HEK293 (cell line): ENCODE data around the gene MLH3.

Experiments used
- CTCF ChIA-PET: fragments of 350-600 bp; formaldehyde crosslinking; extraction: SDS; loops from one replicate; lab custom pipeline; 2021; ENCODE audit warnings: antibody characterized with exemption; lab: Yijun Ruan, JAX
- POLR2A ChIA-PET: fragments of 300-600 bp; formaldehyde crosslinking; extraction: SDS; loops from one replicate; lab custom pipeline; 2020; ENCODE audit warnings: antibody characterized with exemption, inconsistent platforms; lab: Yijun Ruan, JAX
- H3K27ac ChIP-seq: fragments of 200-500 bp; sonication (Bioruptor generic); 2 replicates; pipeline ENCODE4 v1.5.1; 2014; ENCODE audit warnings: low read depth, low read length, control low read depth, inconsistent platforms; ENCODE audit errors: extremely low read depth
- H3K36me3 ChIP-seq, 2 experiments: fragments of 200-500 bp in 1 of 2; sonication (Bioruptor generic) in 1 of 2; 1 replicate in 1 of 2; 2 replicates in 1 of 2; pipeline ENCODE4 v1.5.1; 2014 to 2017; ENCODE audit warnings: inconsistent platforms in 2 of 2, low read length in 2 of 2; ENCODE audit not compliant: control insufficient read depth in 2 of 2, insufficient read depth in 1 of 2
- H3K4me1 ChIP-seq: fragments of 200-500 bp; sonication (Bioruptor generic); 2 replicates; pipeline ENCODE4 v1.5.1; 2014; ENCODE audit warnings: mild to moderate bottlenecking, low read length, inconsistent platforms; ENCODE audit not compliant: control insufficient read depth, insufficient read depth
- H3K4me3 ChIP-seq: 2 replicates; pipeline ENCODE4 v1.5.1; 2011; ENCODE audit warnings: low read depth, mild to moderate bottlenecking, control low read depth, low read length, moderate library complexity
- H3K9me3 ChIP-seq: fragments of 200-500 bp; sonication (Bioruptor generic); 2 replicates; pipeline ENCODE4 v1.5.1; 2014; ENCODE audit warnings: low read depth, low read length, inconsistent platforms; ENCODE audit not compliant: control insufficient read depth, insufficient read depth
- GLI2 ChIP-seq: fragments of 450-650 bp; formaldehyde crosslinking; IDR thresholded peaks from 2 replicates; pipeline ENCODE4; 2017; ENCODE audit warnings: missing biosample characterization, missing genetic modification characterization, low read depth, borderline replicate concordance
- KLF7 ChIP-seq: fragments of 450-650 bp; formaldehyde crosslinking; IDR thresholded peaks from 2 replicates; pipeline ENCODE4 v1.5.1; 2016; ENCODE audit warnings: missing biosample characterization, missing genetic modification characterization, borderline replicate concordance
- KLF8 ChIP-seq: fragments of 450-650 bp; formaldehyde crosslinking; IDR thresholded peaks from 2 replicates; pipeline ENCODE4 v1.5.1; 2016; ENCODE audit warnings: missing biosample characterization, missing genetic modification characterization
- PRDM1 ChIP-seq: fragments of 450-650 bp; formaldehyde crosslinking; IDR thresholded peaks from 2 replicates; pipeline ENCODE4; 2016; ENCODE audit warnings: missing biosample characterization, missing genetic modification characterization
- RBAK ChIP-seq: fragments of 450-650 bp; formaldehyde crosslinking; IDR thresholded peaks from 2 replicates; pipeline ENCODE4 v1.5.1; 2016; ENCODE audit warnings: missing biosample characterization, missing genetic modification characterization
- REPIN1 ChIP-seq: fragments of 450-650 bp; formaldehyde crosslinking; IDR thresholded peaks from 2 replicates; pipeline ENCODE4 v1.5.1; 2017; ENCODE audit warnings: missing biosample characterization, missing genetic modification characterization, low read depth
- SCRT1 ChIP-seq: fragments of 450-650 bp; formaldehyde crosslinking; IDR thresholded peaks from 2 replicates; pipeline ENCODE4 v1.5.1; 2016; ENCODE audit warnings: missing biosample characterization, missing genetic modification characterization, borderline replicate concordance
- ZNF138 ChIP-seq: fragments of 450-650 bp; formaldehyde crosslinking; IDR thresholded peaks from 2 replicates; pipeline ENCODE4 v1.5.1; 2016; ENCODE audit warnings: missing biosample characterization, missing genetic modification characterization, borderline replicate concordance
- ZNF175 ChIP-seq: fragments of 450-650 bp; formaldehyde crosslinking; IDR thresholded peaks from 2 replicates; pipeline ENCODE4 v1.5.1; 2016; ENCODE audit warnings: missing biosample characterization, missing genetic modification characterization
- ZNF433 ChIP-seq: fragments of 450-650 bp; formaldehyde crosslinking; IDR thresholded peaks from 2 replicates; pipeline ENCODE4 v1.5.1; 2016; ENCODE audit warnings: missing biosample characterization, missing genetic modification characterization, low read depth
- ZNF529 ChIP-seq: fragments of 450-650 bp; formaldehyde crosslinking; IDR thresholded peaks from 2 replicates; pipeline ENCODE4 v1.5.1; 2017; ENCODE audit warnings: missing genetic modification characterization, missing biosample characterization; ENCODE audit not compliant: insufficient replicate concordance
- ZNF555 ChIP-seq: fragments of 450-650 bp; formaldehyde crosslinking; conservative IDR thresholded peaks from 2 replicates; pipeline ENCODE4 v1.5.1; 2017; ENCODE audit warnings: missing biosample characterization, mild to moderate bottlenecking, missing genetic modification characterization, inconsistent platforms
- ZNF843 ChIP-seq: fragments of 450-650 bp; formaldehyde crosslinking; IDR thresholded peaks from 2 replicates; pipeline ENCODE4 v1.5.1; 2016; ENCODE audit warnings: missing biosample characterization, missing genetic modification characterization
- TF ChIP-seq, protein P1 (sequence below): fragments of 450-650 bp; formaldehyde crosslinking; IDR thresholded peaks from 2 replicates; pipeline ENCODE4 v1.5.1; 2016; ENCODE audit warnings: missing biosample characterization, missing genetic modification characterization
- TF ChIP-seq, protein P2 (sequence below): fragments of 450-650 bp; formaldehyde crosslinking; IDR thresholded peaks from 2 replicates; pipeline ENCODE4; 2016; ENCODE audit warnings: missing biosample characterization, missing genetic modification characterization
- TF ChIP-seq, protein P3 (sequence below): fragments of 450-650 bp; formaldehyde crosslinking; IDR thresholded peaks from 2 replicates; pipeline ENCODE4 v1.5.1; 2016; ENCODE audit warnings: missing biosample characterization, missing genetic modification characterization
- TF ChIP-seq, protein P4 (sequence below): fragments of 450-650 bp; formaldehyde crosslinking; IDR thresholded peaks from 2 replicates; pipeline ENCODE4 v1.5.1; 2016; ENCODE audit warnings: missing biosample characterization, missing genetic modification characterization
- TF ChIP-seq, protein P5 (sequence below): fragments of 450-650 bp; formaldehyde crosslinking; IDR thresholded peaks from 2 replicates; pipeline ENCODE4 v1.5.1; 2016; ENCODE audit warnings: missing biosample characterization, missing genetic modification characterization
- TF ChIP-seq, protein P6 (sequence below): fragments of 450-650 bp; formaldehyde crosslinking; IDR thresholded peaks from 2 replicates; pipeline ENCODE4 v1.5.1; 2016; ENCODE audit warnings: missing biosample characterization, missing genetic modification characterization

MLH3 gene

DNA sequence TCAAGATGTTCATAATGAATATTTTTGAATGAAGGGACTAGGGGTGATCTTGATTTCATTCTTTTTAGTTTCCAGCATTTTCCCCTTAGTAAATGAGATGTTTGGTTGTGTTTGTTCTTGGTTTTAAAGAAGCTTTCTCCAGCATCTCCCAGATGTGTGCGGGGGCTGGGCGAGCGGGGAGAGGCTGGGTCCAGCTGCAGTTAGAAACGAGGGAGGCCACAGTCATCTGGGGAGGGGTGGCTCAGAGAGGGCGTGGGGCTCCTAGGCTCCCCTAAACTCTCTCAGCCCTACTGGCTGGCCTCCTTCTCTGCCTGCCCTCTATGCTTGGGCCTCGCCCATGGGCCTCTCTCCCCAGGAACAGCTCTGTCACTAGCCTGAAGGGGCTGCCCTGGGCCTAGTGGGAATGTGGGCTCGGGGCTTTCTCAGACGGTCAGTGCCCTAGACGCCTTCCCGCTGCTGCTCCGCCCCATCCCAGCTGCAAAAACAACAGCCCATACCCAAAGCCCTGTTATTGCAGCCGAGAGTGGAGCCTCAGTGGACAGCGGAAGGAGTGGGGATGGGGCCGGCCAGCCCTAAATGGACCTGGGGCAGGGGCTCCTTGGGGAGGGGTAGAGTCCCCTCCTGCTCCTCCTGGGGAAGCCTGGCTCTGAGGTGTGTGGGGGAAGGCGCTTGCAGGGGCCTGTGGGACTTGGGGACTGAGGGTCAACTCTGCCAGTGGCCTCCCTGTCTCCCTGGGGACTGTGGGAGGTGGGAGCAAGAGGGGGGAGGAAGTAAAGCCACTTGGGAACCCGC is 66.8 kb downstream of the MLH3 start:
- no peak overlapping the region for H3K27ac ChIP-seq
- CTCF ChIA-PET = interaction anchor here (0.6 kb wide), 1 partner anchor 64 kb away, joined by 5 read pairs; no protein-coding TSS in a partner anchor
- H3K4me1 ChIP-seq = no peaks in the 10 kb centered on the region
- TF ChIP-seq GLI2 (tag by site-specific recombination) (no peak), ZNF138 (tag by site-specific recombination) (no peak), RBAK (no peak), REPIN1 (tag by site-specific recombination) (no peak), PRDM1 (tag by site-specific recombination) (no peak), ZNF843 (tag by site-specific recombination) (no peak), KLF8 (tag by site-specific recombination) (no peak), KLF7 (tag by site-specific recombination) (no peak), ZNF433 (tag by site-specific recombination) (no peak)
- TF ChIP-seq, protein P1, sequence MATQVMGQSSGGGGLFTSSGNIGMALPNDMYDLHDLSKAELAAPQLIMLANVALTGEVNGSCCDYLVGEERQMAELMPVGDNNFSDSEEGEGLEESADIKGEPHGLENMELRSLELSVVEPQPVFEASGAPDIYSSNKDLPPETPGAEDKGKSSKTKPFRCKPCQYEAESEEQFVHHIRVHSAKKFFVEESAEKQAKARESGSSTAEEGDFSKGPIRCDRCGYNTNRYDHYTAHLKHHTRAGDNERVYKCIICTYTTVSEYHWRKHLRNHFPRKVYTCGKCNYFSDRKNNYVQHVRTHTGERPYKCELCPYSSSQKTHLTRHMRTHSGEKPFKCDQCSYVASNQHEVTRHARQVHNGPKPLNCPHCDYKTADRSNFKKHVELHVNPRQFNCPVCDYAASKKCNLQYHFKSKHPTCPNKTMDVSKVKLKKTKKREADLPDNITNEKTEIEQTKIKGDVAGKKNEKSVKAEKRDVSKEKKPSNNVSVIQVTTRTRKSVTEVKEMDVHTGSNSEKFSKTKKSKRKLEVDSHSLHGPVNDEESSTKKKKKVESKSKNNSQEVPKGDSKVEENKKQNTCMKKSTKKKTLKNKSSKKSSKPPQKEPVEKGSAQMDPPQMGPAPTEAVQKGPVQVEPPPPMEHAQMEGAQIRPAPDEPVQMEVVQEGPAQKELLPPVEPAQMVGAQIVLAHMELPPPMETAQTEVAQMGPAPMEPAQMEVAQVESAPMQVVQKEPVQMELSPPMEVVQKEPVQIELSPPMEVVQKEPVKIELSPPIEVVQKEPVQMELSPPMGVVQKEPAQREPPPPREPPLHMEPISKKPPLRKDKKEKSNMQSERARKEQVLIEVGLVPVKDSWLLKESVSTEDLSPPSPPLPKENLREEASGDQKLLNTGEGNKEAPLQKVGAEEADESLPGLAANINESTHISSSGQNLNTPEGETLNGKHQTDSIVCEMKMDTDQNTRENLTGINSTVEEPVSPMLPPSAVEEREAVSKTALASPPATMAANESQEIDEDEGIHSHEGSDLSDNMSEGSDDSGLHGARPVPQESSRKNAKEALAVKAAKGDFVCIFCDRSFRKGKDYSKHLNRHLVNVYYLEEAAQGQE (tag by site-specific recombination) = no peak
- TF ChIP-seq, protein P2, sequence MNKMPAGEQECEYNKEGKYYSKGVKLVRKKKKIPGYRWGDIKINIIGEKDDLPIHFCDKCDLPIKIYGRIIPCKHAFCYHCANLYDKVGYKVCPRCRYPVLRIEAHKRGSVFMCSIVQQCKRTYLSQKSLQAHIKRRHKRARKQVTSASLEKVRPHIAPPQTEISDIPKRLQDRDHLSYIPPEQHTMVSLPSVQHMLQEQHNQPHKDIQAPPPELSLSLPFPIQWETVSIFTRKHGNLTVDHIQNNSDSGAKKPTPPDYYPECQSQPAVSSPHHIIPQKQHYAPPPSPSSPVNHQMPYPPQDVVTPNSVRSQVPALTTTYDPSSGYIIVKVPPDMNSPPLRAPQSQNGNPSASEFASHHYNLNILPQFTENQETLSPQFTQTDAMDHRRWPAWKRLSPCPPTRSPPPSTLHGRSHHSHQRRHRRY = no peak
- H3K4me3 ChIP-seq = no peak overlapping the region
- POLR2A ChIA-PET = interaction anchor here (0.5 kb wide), 1 partner anchor 412 kb away, joined by 4 read pairs; no protein-coding TSS in a partner anchor
- no peaks in the 10 kb centered on the region for H3K9me3 ChIP-seq
- no peaks in the 10 kb centered on the region for H3K36me3 ChIP-seq

DNA sequence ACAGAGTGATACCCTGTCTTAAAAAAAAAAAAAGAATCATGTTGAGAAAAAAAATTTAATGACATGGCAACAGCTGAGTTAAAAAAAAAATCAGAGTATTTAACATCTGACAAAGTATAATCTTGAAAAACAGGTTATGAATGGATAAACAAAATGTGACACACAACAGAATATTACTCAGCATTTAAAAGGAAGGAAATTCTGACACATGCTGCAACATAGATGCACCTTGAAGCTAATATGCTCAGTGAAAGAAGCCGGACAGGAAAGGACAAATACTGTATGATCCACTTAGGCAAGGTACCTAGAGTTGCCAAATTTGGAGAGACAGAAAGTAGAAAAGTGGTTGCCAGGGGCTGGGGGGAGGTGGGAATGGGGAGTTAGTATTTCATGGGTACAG is 67.9 kb downstream of the MLH3 start:
- POLR2A ChIA-PET = no interaction called here

DNA sequence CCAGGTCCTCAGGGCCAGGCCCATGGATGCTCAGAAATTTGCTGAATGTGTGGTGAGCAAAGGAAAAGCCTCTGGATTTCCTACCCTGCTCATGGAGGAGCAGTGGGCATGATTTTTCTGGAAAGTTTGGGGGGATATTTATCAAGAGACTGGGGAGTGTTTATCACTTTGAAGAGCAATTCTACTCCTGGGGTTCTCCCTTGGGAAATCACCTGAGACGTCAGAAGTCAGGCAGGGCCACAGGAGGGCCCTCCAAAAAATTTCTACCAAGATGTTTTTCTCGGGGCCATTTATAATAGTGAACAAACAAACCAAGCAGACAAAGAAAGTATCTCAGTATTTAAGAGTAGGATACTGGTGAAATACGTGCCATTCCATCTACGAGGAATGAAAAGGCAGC is 68.6 kb downstream of the MLH3 start:
- no peaks in the 10 kb centered on the region for H3K9me3 ChIP-seq
- CTCF ChIA-PET = interaction anchor here (0.6 to 0.8 kb wide), 2 partner anchors 18 to 21 kb away, joined by 3 to 4 read pairs; no protein-coding TSS in a partner anchor
- H3K4me3 ChIP-seq = no peak overlapping the region
- no peaks in the 10 kb centered on the region; the same call in 1 of the 2 replicates for H3K4me1 ChIP-seq
- H3K36me3 ChIP-seq = no peaks in the 10 kb centered on the region
- H3K27ac ChIP-seq = no peak overlapping the region
- POLR2A ChIA-PET = no interaction called here
- TF ChIP-seq, protein P3, sequence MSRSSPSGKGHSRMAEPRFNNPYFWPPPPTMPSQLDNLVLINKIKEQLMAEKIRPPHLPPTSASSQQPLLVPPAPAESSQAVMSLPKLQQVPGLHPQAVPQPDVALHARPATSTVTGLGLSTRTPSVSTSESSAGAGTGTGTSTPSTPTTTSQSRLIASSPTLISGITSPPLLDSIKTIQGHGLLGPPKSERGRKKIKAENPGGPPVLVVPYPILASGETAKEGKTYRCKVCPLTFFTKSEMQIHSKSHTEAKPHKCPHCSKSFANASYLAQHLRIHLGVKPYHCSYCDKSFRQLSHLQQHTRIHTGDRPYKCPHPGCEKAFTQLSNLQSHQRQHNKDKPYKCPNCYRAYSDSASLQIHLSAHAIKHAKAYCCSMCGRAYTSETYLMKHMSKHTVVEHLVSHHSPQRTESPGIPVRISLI (tag by site-specific recombination) = no peak
- TF ChIP-seq ZNF555 (tag by site-specific recombination) (no peak), ZNF175 (tag by site-specific recombination) (no peak), ZNF529 (tag by site-specific recombination) (no peak), SCRT1 (tag by site-specific recombination) (no peak)
- TF ChIP-seq, protein P4, sequence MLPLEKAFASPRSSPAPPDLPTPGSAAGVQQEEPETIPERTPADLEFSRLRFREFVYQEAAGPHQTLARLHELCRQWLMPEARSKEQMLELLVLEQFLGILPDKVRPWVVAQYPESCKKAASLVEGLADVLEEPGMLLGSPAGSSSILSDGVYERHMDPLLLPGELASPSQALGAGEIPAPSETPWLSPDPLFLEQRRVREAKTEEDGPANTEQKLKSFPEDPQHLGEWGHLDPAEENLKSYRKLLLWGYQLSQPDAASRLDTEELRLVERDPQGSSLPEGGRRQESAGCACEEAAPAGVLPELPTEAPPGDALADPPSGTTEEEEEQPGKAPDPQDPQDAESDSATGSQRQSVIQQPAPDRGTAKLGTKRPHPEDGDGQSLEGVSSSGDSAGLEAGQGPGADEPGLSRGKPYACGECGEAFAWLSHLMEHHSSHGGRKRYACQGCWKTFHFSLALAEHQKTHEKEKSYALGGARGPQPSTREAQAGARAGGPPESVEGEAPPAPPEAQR (tag by site-specific recombination) = no peak
- TF ChIP-seq, protein P5, sequence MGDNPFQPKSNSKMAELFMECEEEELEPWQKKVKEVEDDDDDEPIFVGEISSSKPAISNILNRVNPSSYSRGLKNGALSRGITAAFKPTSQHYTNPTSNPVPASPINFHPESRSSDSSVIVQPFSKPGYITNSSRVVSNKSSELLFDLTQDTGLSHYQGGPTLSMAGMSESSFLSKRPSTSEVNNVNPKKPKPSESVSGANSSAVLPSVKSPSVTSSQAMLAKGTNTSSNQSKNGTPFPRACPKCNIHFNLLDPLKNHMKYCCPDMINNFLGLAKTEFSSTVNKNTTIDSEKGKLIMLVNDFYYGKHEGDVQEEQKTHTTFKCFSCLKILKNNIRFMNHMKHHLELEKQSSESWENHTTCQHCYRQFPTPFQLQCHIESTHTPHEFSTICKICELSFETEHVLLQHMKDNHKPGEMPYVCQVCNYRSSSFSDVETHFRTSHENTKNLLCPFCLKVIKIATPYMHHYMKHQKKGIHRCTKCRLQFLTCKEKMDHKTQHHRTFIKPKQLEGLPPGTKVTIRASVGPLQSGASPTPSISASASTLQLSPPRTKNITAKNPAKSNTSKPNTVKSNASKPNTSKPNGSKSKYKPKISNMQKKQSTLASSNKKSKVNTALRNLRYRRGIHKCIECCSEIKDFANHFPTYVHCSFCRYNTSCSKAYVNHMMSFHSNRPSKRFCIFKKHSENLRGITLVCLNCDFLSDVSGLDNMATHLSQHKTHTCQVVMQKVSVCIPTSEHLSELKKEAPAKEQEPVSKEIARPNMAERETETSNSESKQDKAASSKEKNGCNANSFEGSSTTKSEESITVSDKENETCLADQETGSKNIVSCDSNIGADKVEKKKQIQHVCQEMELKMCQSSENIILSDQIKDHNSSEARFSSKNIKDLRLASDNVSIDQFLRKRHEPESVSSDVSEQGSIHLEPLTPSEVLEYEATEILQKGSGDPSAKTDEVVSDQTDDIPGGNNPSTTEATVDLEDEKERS (tag by site-specific recombination) = no peak

More for the DNA sequence above, 67.9 kb downstream of the MLH3 start:
- TF ChIP-seq, protein P6, sequence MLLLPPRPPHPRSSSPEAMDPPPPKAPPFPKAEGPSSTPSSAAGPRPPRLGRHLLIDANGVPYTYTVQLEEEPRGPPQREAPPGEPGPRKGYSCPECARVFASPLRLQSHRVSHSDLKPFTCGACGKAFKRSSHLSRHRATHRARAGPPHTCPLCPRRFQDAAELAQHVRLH (tag by site-specific recombination) = no peak
- Histone ChIP-seq H3K27ac (no peak overlapping the region), H3K9me3 (no peaks in the 10 kb centered on the region), H3K4me3 (no peak overlapping the region), H3K36me3 (no peaks in the 10 kb centered on the region), H3K4me1 (no peaks in the 10 kb centered on the region)
- CTCF ChIA-PET = interaction anchor here (0.8 kb wide), 1 partner anchor 17 kb away, joined by 3 read pairs; no protein-coding TSS in a partner anchor
